PC-9 (cell line): Measurements from ENCODE around the gene RNF13.

Experiments
- CTCF ChIP-seq: fragments of 200-600 bp; sonication (generic); conservative IDR thresholded peaks from 2 replicates; pipeline ENCODE4 v1.6.1; 2017; ENCODE audit warnings: mixed run types, antibody characterized with exemption, mild to moderate bottlenecking, moderate library complexity
- EZH2 ChIP-seq: fragments of 200-600 bp; sonication (generic); IDR thresholded peaks from 2 replicates; pipeline ENCODE4 v1.8.0; 2017; ENCODE audit warnings: antibody characterized with exemption, low read depth

GRCh38 chr3:149792452-149793270 lies 20.4 kb upstream of the RNF13 start, which contains the start of gene ANKUB1:
- TF ChIP-seq CTCF (no peak), EZH2 (no peak)
